ELF-1 (cell line): ENCODE results near the gene RAC3.

Experiments used
- DNase-seq: peaks from one replicate; pipeline ENCODE4 v3.0.0-alpha.2; 2016; ENCODE audit warnings: low read depth, low spot score

RAC3 gene

GRCh38 chr17:82055965-82056728 lies 24.7 kb downstream of the RAC3 start:
- no peak for DNase-seq

DNA sequence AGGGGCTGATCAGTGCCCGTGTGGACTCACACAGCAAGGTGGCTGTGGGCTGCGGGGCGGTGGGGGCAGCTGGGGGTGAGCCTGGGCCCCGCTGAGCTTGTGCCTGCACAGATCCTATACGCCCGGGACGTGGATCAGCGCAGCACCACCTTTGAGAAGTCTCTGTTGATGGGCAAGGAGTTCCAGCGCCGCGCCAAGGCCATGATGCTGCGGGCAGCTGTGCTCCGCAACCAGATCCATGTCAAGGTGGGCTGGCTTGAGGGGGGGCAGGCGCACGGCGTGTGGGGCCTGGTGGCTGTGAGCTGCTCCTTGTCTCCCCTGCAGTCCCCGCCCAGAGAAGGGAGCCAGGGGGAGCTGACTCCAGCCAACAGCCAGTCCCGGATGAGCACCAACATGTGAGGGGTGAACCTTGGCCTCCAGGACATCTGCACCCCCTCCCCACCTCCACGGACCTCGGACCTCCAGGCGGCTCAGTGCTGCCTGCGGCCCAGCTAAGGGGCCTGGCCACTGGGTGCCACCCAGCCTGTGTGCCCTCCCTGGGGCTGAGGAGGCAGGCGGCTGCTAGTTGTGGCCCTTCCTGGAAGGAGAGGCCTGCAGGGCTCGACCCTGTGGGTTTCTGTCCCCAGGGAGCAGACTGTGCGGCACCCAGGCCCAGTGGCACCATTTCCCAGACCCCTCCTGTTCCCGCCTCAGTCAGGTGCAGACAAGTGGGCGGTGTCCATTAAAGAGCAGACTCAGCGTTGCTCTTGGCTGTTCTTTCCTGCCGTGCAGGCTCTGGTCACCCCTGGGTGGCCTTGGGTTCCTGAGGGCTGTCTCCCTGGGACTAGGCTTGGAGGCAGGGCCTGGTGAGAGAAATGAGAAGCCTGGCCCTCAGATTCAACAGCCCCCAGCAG lies 25.5 kb downstream of the RAC3 start:
- DNase-seq: no peak

GRCh38 chr17:82058230-82058854 lies 26.9 kb downstream of the RAC3 start:
- DNase-seq: no peak

- no peak for DNase-seq
Measured at GRCh38 chr17:82058855-82059249, 27.4 kb downstream of the RAC3 start.

DNA sequence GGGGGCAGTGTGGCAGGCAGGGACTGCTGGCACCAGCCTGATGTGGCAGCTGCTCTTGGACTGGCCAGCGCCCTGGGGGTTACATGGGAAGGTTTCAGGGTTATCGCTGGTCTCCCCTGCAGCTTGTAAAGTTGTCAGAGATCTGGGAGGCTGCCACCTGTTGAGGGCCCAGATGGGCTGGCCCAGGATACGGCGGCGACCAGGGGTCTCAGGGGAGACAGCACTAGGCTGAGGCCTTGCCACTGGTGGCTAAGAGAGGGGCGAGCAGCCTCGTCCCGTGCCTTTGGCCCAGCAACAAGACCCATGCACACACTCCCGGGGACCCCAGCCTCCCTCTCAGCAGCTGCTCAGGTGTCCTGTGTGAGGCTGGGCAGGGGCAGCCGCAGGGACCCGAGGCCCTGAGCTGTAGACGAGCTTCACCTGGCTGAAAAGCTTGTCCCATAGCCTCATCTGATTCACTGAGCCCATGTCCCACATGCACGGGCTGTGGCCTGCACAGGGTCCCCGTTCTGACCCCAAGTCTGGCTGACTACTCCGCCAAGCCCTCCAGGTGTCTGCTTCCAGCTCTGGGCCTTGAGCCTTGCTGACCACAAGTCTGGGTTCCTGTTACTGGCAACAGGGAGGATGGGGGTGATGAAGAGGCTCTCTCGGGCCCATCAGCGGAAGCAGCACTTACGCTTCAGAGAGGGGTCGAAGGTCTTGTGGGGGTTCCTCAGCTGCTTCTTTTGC lies 28.0 kb downstream of the RAC3 start:
- DNase-seq: no peak

GRCh38 chr17:82060001-82060380 lies 28.5 kb downstream of the RAC3 start:
- no peak for DNase-seq

DNA sequence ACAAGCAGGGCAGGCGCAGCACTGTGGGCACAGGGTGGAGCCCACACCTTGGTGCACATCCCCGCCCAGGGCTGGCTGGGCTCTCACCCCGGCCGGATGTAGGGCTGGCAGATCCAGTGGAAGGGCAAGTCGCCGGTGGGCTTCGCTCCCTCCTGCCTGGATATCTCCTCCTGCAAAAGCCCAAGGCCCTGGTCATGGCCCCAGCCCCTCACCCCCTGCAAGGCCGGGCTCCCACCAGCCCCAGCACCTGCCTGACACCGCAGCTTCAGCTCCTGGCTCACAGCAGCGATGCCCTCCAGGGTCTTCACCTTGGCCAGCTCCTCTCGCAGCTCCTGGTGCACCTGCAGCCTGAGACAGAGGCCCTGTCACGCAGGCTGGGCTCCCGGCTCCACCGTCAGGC lies 29.1 kb downstream of the RAC3 start:
- DNase-seq: no peak

- no peak for DNase-seq
Measured at GRCh38 chr17:82061047-82061925, 29.8 kb downstream of the RAC3 start.

- DNase-seq: no peak
Measured at GRCh38 chr17:82062076-82062983, 30.9 kb downstream of the RAC3 start.

DNA sequence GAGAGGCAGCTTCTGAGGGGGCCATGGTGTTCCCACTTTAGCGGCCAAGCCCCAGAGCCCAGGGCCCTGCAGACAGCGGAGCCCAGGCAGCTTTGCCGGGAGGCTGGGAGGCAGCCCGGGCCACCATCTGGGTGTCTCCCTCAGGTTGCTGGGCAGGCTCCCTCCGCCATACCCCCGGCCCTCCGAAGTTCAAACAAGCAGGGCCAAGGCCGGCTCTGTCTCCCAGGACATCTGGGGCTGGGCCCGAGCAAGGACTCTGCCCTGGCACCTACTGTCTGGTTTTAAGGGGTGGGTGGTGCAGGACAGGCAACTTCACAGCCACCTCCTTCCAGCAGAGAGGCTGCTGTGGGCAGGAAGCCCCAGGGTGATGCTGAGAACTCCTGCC lies 31.5 kb downstream of the RAC3 start:
- DNase-seq: no peak

DNA sequence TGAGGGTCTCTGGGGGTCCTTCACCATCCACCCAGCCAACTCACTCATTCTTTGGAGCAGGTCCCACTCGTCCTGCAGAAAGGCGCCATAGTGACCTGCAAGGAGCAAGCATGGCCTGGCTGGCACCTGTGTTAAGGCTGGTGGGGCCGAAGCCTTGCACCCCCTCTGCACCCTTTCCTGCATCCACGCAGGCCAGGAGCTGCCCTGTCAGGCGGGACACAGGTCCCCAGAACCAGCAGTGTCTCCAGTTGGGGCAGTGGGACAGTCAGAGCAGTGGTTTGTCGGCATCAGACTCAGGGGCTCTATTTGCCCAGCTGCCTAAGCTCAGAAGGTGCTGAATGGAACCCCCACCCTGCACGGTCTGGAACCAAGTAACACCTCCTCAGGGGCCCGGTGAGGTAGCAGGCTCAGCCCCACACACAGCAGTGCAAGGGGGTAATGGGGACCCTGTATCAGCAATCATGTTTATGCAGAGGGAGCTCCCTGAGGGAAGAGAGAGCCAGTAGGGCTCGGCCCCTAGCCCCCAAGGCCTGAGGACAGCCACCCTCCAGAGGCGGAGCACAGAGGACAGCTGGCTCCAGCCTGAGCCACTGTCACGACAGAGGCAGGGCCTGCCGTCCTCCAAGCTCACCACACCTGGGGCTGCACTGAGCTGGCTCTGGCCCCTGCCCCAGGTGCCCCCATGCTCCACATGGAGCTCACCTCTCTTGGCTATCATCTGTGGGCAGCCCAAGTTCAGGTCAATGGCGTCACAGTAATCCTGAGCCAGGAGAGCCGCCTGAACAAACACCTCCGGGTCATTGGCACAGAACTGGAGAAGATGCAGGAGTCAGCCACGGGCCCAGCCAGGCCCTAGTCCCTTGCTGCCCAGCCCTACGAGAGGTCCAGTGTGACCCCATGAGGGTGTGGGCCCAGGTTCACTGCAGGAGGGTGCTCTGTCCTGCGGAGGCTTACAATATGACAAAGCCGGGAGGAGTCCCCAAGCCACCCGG lies 32.2 kb downstream of the RAC3 start:
- no peak for DNase-seq

DNA sequence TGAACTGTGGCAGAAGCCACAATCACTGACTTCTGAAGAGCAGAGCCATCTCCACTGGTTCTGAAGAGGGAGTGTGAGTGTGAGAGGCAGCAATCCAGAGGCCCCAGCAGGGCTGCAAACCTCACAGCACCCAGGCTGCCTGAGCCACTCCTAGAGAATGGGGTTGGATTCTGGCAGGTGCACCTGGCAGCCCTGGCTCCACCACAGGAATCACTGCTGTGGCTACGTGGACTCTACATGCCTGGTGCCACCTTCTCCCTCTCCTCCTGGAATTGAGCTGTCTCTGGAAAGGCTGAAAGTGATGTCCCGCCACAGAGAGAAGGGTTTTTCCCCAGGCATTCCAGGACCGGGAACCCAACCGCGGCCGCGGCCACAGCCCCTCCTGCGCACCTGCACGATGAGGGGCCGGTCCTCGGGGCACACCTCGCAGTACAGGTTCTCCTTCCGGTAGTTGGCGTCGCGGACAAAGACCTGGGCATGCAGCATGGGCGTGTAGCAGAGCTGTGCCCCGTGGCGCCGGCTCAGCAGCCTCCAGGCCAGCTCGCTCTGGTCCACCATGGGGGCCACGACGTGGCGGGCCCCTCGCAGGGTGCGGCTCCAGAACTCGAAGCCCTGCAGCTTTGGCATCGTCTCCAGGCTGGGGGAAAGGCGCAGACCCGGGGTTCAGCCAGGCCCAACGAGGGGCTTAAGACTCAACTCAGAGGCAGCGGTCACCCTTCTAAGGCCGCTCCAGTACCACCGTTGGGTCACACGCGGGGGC lies 33.1 kb downstream of the RAC3 start:
- DNase-seq: no peak

DNA sequence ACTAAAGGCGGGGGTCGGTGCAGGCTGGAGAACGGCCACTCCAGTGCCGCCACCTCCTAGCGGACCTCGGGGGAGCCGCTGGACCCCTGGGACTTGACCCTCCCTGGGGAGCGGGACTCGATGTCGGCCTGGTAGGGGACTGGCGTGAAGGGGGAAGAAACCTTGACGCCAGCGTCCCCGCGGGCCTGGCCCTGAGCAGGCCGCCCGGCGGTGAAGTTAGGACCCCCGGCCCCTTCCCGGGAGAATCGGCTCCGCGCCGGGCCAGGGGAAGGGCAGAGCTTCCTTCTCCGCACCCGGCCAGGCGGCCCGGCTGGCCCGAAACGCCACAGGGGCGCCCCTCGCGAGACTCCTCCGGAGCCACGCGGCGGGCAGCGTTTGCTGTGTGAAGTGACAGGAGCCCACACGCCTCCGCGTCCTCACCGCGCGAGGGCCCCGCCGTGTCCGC lies 33.7 kb downstream of the RAC3 start:
- no peak for DNase-seq

GRCh38 chr17:82065638-82066303 lies 34.3 kb downstream of the RAC3 start, which contains the start of gene DUS1L:
DUS1L (minus strand) TSS chr17:82065804; CDS start chr17:82065059, 745 bp downstream.
- peak; percentile 65 for DNase-seq

DNA sequence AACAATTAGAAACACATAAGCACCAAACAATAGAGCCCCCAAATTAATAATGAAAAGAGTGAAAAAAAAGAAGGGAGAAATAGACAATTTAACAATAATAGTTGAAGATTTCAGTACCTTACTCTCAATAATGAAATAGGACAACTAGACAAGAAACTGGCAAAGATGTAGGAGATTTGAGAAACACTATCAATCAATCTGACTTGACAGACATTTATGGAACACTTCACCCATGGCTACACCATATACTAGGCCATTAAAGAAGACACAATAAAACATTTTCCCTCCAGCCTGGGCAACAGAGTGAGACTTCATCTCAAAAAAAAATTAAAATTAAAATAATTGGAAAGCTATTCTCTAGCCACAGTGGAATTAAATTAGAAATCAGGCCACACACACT lies 39.1 kb downstream of the RAC3 start:
- DNase-seq: no peak

DNA sequence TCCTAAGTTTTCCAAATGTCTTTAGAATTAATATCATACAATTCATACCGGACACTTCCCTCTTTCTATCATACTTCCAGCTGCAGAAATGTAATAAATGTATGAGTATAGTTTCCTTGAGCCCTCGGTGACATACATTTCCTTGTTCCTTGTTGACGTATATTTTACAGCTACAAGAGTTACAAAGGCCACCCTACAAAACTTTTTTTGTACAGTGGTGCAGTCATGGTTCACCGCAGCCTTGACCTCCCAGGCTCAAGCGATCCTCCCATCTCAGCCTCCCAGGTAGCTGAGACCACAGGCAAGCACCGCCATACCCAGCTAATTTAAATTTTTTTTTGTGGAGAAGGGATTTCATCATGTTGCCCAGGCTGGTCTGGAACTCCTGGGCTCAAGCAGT lies 41.3 kb downstream of the RAC3 start:
- no peak for DNase-seq

DNA sequence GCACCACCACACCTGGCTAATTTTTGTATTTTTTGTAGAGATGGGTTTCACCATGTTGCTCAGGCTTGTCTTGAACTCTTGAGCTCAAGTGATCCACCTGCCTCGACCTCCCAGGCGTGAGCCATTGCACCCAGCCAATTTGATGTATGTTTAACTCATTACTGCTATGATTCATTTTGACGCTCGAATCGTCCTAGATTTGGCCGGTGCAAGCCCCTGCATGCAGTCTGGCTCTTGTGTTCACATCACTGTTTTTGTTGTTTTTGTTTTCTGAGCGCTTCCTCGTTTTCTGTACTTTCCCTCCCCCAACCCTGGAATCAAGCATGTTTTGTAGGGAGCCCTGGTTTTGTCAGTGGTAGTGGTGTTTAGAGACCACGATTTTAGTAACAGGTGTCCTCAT lies 42.0 kb downstream of the RAC3 start:
- no peak for DNase-seq
